Liver (tissue), 9 donors: ENCODE measurements around the gene IGF1. TPM values are rescaled to one million over a fixed set of nuclear protein-coding genes. Genes with fewer than 3 reads are reported as not detected.

Source experiments
- DNase-seq: peaks from one replicate; pipeline ENCODE4 v3.0.0-alpha.2; 2017; ENCODE audit warnings: low spot score
- H3K27ac ChIP-seq, 2 donors: one replicate each; pipeline ENCODE4 v1.7.0; 2013; ENCODE audit warnings: inconsistent platforms in 2 of 2, low read length in 2 of 2, control low read depth in 1 of 2, low read depth in 1 of 2, mild to moderate bottlenecking in 1 of 2
- H3K27me3 ChIP-seq, 4 donors: one replicate each; pipeline versions ENCODE4 v1.6.1 to v1.7.0; 2013; ENCODE audit warnings: low read length in 3 of 4, inconsistent platforms in 1 of 4, mild to moderate bottlenecking in 1 of 4, moderate library complexity in 1 of 4; ENCODE audit not compliant: control insufficient read depth in 4 of 4, insufficient read depth in 4 of 4
- H3K36me3 ChIP-seq, 4 donors: one replicate each; pipeline versions ENCODE4 v1.6.1 to v1.7.0; 2013; ENCODE audit warnings: low read length in 3 of 4, mild to moderate bottlenecking in 3 of 4, low read depth in 1 of 4, moderate library complexity in 1 of 4; ENCODE audit not compliant: control insufficient read depth in 4 of 4, insufficient read depth in 3 of 4
- H3K4me1 ChIP-seq, 4 donors: one replicate each; pipeline versions ENCODE4 v1.6.1 to v1.7.0; 2013; ENCODE audit warnings: low read length in 3 of 4, mild to moderate bottlenecking in 3 of 4, moderate library complexity in 1 of 4; ENCODE audit not compliant: control insufficient read depth in 4 of 4, insufficient read depth in 4 of 4
- H3K4me3 ChIP-seq, 3 donors: one replicate each; pipeline versions ENCODE4 v1.6.1 to v1.7.0; 2013; ENCODE audit warnings: low read length in 3 of 3, control low read depth in 1 of 3, low read depth in 1 of 3, mild to moderate bottlenecking in 1 of 3
- H3K9ac ChIP-seq, 2 donors: one replicate each; pipeline ENCODE4 v1.7.0; 2013; ENCODE audit warnings: low read length in 2 of 2, mild to moderate bottlenecking in 2 of 2, moderate library complexity in 2 of 2, control low read depth in 1 of 2, low read depth in 1 of 2
- H3K9me3 ChIP-seq, 4 donors: one replicate each; pipeline versions ENCODE4 v1.6.1 to v1.7.0; 2013; ENCODE audit warnings: low read length in 3 of 4; ENCODE audit not compliant: control insufficient read depth in 4 of 4
- ATF3 ChIP-seq: IDR thresholded peaks from 2 replicates; pipeline ENCODE4 v1.6.1; 2016; ENCODE audit warnings: antibody characterized with exemption
- FOXA1 ChIP-seq: IDR thresholded peaks from 2 replicates; pipeline ENCODE4 v1.6.1; 2016; ENCODE audit warnings: antibody characterized with exemption
- FOXA2 ChIP-seq: IDR thresholded peaks from 2 replicates; pipeline ENCODE4 v1.6.1; 2016; ENCODE audit warnings: antibody characterized with exemption
- GABPA ChIP-seq, 2 donors: IDR thresholded peaks in 1 of 2; conservative IDR thresholded peaks in 1 of 2; 2 replicates each; pipeline ENCODE4 v1.6.1; 2016; ENCODE audit warnings: antibody characterized with exemption in 2 of 2, mild to moderate bottlenecking in 1 of 2, moderate library complexity in 1 of 2
- HNF4A ChIP-seq, 2 donors: conservative IDR thresholded peaks; 2 replicates each; pipeline ENCODE4 v1.6.1; 2016; ENCODE audit warnings: antibody characterized with exemption in 2 of 2, mild to moderate bottlenecking in 2 of 2
- HNF4G ChIP-seq: IDR thresholded peaks from 2 replicates; pipeline ENCODE4 v1.6.1; 2016; ENCODE audit warnings: antibody characterized with exemption
- JUND ChIP-seq, 2 donors: IDR thresholded peaks; 2 replicates each; pipeline ENCODE4 v1.6.1; 2016; ENCODE audit warnings: antibody characterized with exemption in 2 of 2
- MAX ChIP-seq: IDR thresholded peaks from 2 replicates; pipeline ENCODE4 v1.6.1; 2016; ENCODE audit warnings: antibody characterized with exemption
- NR2F2 ChIP-seq: IDR thresholded peaks from 2 replicates; pipeline ENCODE4 v1.6.1; 2016; ENCODE audit warnings: antibody characterized with exemption
- RAD21 ChIP-seq, 2 donors: IDR thresholded peaks; 2 replicates each; pipeline ENCODE4 v1.6.1; 2016; ENCODE audit warnings: antibody characterized with exemption in 2 of 2, mild to moderate bottlenecking in 2 of 2
- REST ChIP-seq: IDR thresholded peaks from 2 replicates; pipeline ENCODE4 v1.6.1; 2016; ENCODE audit warnings: antibody characterized with exemption, mild to moderate bottlenecking
- RXRA ChIP-seq, 2 donors: IDR thresholded peaks; 2 replicates each; pipeline ENCODE4 v1.6.1; 2017 to 2018; ENCODE audit warnings: antibody characterized with exemption in 2 of 2, mild to moderate bottlenecking in 1 of 2
- SP1 ChIP-seq: IDR thresholded peaks from 2 replicates; pipeline ENCODE4 v1.6.1; 2018; ENCODE audit warnings: antibody characterized with exemption, mild to moderate bottlenecking
- TAF1 ChIP-seq: conservative IDR thresholded peaks from 2 replicates; pipeline ENCODE4 v1.6.1; 2016; ENCODE audit warnings: antibody characterized with exemption, mild to moderate bottlenecking
- YY1 ChIP-seq: IDR thresholded peaks from 2 replicates; pipeline ENCODE4 v1.6.1; 2016; ENCODE audit warnings: antibody characterized with exemption, mild to moderate bottlenecking
- WGBS: extraction: QIAGEN DNeasy Blood & Tissue Kit; methylation state at CpG from one replicate; pipeline ENCODE4 v1.1.7; 2013; 5-methylcytosine and 5-hydroxymethylcytosine counted together
- polyA plus RNA-seq, 2 donors: library from polyadenylated mRNA; stranded (reverse) in 1 of 2; unstranded in 1 of 2; fragments of 200-250 nt in 1 of 2; fragments of >200 nt in 1 of 2; fragmentation: Nextera tagmentation in 1 of 2; extraction: Ambion mirVana in 1 of 2; gene quantifications; one replicate each; pipeline versions ENCODE4 v1.2.1 to v1.2.3, GENCODE V29; 2013 to 2015
- total RNA-seq, 2 donors: library from RNA; depleted of rRNA; stranded (reverse); fragments of >200 nt; gene quantifications; one replicate each; pipeline ENCODE4 v1.2.3, GENCODE V29; 2014
- TF ChIP-seq, protein P1 (sequence below): fragments of 150-350 bp; IDR thresholded peaks from 2 replicates; pipeline ENCODE4 v1.5.1; 2017; ENCODE audit warnings: improper control_type of control experiment, low read depth, low read length; ENCODE audit not compliant: missing input control
- TF ChIP-seq, protein P2 (sequence below): IDR thresholded peaks from 2 replicates; pipeline ENCODE4 v1.6.1; 2016; ENCODE audit warnings: antibody characterized with exemption
- donor health status: healthy.
- donor health status: healthy.
- donor health status: healthy.
- donor health status: healthy.
- donor health status: healthy.

The IGF1 gene
- total and polyA plus RNA-seq, 4 donors = 0.61 to 118 (median 33.3) TPM

GRCh38 chr12:102364709-102365108 is 115.7 kb downstream of the IGF1 start:
- H3K27ac ChIP-seq = no peak overlapping the region
- no peak for DNase-seq
- 97% methylated on average over 1 of the region's 1 CpG for WGBS

More at GRCh38 chr12:102364709-102365108, 115.7 kb downstream of the IGF1 start:
- Histone ChIP-seq H3K4me3 (no peak overlapping the region), H3K9me3 (no peaks in the 10 kb centered on the region), H3K27me3 (no peaks in the 10 kb centered on the region), H3K36me3 (no peaks in the 10 kb centered on the region), H3K4me1 (no peaks in the 10 kb centered on the region), H3K9ac (no peak overlapping the region)
- TF ChIP-seq HNF4G (no peak), FOXA2 (no peak), MAX (no peak), SP1 (no peak), NR2F2 (no peak), REST (no peak), RXRA (IDR thresholded peaks at IDR 0.05) (no peak), ATF3 (no peak), GABPA (IDR thresholded peaks at IDR 0.05 in 1 of 2, conservative IDR thresholded peaks at IDR 0.05 in 1 of 2) (no peak), RAD21 (IDR thresholded peaks at IDR 0.05) (no peak), JUND (IDR thresholded peaks at IDR 0.05) (no peak), YY1 (no peak), FOXA1 (no peak), TAF1 (no peak), HNF4A (conservative IDR thresholded peaks at IDR 0.05) (no peak)
- TF ChIP-seq, protein P1, sequence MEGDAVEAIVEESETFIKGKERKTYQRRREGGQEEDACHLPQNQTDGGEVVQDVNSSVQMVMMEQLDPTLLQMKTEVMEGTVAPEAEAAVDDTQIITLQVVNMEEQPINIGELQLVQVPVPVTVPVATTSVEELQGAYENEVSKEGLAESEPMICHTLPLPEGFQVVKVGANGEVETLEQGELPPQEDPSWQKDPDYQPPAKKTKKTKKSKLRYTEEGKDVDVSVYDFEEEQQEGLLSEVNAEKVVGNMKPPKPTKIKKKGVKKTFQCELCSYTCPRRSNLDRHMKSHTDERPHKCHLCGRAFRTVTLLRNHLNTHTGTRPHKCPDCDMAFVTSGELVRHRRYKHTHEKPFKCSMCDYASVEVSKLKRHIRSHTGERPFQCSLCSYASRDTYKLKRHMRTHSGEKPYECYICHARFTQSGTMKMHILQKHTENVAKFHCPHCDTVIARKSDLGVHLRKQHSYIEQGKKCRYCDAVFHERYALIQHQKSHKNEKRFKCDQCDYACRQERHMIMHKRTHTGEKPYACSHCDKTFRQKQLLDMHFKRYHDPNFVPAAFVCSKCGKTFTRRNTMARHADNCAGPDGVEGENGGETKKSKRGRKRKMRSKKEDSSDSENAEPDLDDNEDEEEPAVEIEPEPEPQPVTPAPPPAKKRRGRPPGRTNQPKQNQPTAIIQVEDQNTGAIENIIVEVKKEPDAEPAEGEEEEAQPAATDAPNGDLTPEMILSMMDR = no peak
- TF ChIP-seq, protein P2, sequence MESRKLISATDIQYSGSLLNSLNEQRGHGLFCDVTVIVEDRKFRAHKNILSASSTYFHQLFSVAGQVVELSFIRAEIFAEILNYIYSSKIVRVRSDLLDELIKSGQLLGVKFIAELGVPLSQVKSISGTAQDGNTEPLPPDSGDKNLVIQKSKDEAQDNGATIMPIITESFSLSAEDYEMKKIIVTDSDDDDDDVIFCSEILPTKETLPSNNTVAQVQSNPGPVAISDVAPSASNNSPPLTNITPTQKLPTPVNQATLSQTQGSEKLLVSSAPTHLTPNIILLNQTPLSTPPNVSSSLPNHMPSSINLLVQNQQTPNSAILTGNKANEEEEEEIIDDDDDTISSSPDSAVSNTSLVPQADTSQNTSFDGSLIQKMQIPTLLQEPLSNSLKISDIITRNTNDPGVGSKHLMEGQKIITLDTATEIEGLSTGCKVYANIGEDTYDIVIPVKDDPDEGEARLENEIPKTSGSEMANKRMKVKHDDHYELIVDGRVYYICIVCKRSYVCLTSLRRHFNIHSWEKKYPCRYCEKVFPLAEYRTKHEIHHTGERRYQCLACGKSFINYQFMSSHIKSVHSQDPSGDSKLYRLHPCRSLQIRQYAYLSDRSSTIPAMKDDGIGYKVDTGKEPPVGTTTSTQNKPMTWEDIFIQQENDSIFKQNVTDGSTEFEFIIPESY = no peak
